ENCODE results near the gene FBXO28. TPM values are rescaled to one million over a fixed set of nuclear protein-coding genes. Genes with fewer than 3 reads are reported as not detected.

FBXO28 gene
- total and polyA plus RNA-seq, 10 of the 15 experiments (the other 5 are each of a cell fraction or from before 2014, with no cell fraction given), result 4.3 to 23.2 (median 18.4) TPM

- TF ChIP-seq, protein P1, sequence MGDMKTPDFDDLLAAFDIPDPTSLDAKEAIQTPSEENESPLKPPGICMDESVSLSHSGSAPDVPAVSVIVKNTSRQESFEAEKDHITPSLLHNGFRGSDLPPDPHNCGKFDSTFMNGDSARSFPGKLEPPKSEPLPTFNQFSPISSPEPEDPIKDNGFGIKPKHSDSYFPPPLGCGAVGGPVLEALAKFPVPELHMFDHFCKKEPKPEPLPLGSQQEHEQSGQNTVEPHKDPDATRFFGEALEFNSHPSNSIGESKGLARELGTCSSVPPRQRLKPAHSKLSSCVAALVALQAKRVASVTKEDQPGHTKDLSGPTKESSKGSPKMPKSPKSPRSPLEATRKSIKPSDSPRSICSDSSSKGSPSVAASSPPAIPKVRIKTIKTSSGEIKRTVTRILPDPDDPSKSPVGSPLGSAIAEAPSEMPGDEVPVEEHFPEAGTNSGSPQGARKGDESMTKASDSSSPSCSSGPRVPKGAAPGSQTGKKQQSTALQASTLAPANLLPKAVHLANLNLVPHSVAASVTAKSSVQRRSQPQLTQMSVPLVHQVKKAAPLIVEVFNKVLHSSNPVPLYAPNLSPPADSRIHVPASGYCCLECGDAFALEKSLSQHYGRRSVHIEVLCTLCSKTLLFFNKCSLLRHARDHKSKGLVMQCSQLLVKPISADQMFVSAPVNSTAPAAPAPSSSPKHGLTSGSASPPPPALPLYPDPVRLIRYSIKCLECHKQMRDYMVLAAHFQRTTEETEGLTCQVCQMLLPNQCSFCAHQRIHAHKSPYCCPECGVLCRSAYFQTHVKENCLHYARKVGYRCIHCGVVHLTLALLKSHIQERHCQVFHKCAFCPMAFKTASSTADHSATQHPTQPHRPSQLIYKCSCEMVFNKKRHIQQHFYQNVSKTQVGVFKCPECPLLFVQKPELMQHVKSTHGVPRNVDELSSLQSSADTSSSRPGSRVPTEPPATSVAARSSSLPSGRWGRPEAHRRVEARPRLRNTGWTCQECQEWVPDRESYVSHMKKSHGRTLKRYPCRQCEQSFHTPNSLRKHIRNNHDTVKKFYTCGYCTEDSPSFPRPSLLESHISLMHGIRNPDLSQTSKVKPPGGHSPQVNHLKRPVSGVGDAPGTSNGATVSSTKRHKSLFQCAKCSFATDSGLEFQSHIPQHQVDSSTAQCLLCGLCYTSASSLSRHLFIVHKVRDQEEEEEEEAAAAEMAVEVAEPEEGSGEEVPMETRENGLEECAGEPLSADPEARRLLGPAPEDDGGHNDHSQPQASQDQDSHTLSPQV (IDR thresholded peaks at IDR 0.05), result no peak
- TF ChIP-seq NFXL1 (IDR thresholded peaks at IDR 0.05; ENCODE audit: borderline replicate concordance) (no peak), STAT1 (conservative IDR thresholded peaks at IDR 0.05) (no peak), BMI1 (IDR thresholded peaks at IDR 0.05; ENCODE audit: borderline replicate concordance) (no peak), MXI1 (IDR thresholded peaks at IDR 0.05; ENCODE audit: low read depth, low read length) (peak; percentile 74), ZNF207 (IDR thresholded peaks at IDR 0.05; ENCODE audit: borderline replicate concordance) (0 out of 2 replicates have a peak, but pooled peaks have one; percentile 20), ZBTB40 (IDR thresholded peaks at IDR 0.05; ENCODE audit: borderline replicate concordance) (peak; percentile 96), MEF2A (IDR thresholded peaks at IDR 0.05; ENCODE audit: insufficient read depth, low read depth, low read length) (0 out of 2 replicates have a peak, but pooled peaks have one; percentile 41), SPI1 (IDR thresholded peaks at IDR 0.05; ENCODE audit: borderline replicate concordance, insufficient read depth, low read depth, low read length) (peak; percentile 68; the same call in 1 of the 2 replicates), KDM1A (IDR thresholded peaks at IDR 0.05; ENCODE audit: borderline replicate concordance) (no peak), E2F8 (IDR thresholded peaks at IDR 0.05; ENCODE audit: low read depth, partially characterized antibody) (peak; percentile 23)
- TF ChIP-seq, protein P2, sequence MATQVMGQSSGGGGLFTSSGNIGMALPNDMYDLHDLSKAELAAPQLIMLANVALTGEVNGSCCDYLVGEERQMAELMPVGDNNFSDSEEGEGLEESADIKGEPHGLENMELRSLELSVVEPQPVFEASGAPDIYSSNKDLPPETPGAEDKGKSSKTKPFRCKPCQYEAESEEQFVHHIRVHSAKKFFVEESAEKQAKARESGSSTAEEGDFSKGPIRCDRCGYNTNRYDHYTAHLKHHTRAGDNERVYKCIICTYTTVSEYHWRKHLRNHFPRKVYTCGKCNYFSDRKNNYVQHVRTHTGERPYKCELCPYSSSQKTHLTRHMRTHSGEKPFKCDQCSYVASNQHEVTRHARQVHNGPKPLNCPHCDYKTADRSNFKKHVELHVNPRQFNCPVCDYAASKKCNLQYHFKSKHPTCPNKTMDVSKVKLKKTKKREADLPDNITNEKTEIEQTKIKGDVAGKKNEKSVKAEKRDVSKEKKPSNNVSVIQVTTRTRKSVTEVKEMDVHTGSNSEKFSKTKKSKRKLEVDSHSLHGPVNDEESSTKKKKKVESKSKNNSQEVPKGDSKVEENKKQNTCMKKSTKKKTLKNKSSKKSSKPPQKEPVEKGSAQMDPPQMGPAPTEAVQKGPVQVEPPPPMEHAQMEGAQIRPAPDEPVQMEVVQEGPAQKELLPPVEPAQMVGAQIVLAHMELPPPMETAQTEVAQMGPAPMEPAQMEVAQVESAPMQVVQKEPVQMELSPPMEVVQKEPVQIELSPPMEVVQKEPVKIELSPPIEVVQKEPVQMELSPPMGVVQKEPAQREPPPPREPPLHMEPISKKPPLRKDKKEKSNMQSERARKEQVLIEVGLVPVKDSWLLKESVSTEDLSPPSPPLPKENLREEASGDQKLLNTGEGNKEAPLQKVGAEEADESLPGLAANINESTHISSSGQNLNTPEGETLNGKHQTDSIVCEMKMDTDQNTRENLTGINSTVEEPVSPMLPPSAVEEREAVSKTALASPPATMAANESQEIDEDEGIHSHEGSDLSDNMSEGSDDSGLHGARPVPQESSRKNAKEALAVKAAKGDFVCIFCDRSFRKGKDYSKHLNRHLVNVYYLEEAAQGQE (IDR thresholded peaks at IDR 0.05; ENCODE audit: low read depth, low read length), result 0 out of 2 replicates have a peak, but pooled peaks have one; percentile 37
These were observed at the start of gene FBXO28 (continued) for GRCh38 chr1:224113918-224114786.
